ENCODE results near the gene EFL1.
A peak's percentile ranks its signal among the peaks of the same experiment; 100 is the strongest.
"Not testable (repeated sequence)": the region's sequence is repeated elsewhere in the genome, so short reads cannot be mapped to it uniquely, and the experiment has no call there.

Gene EFL1

GRCh38 chr15:82195818-82196217, 66.7 kb downstream of the EFL1 start:
- DNase-seq: not testable (repeated sequence)

- not testable (repeated sequence) for DNase-seq
Measured at GRCh38 chr15:82194488-82194887, 68.0 kb downstream of the EFL1 start.

DNA sequence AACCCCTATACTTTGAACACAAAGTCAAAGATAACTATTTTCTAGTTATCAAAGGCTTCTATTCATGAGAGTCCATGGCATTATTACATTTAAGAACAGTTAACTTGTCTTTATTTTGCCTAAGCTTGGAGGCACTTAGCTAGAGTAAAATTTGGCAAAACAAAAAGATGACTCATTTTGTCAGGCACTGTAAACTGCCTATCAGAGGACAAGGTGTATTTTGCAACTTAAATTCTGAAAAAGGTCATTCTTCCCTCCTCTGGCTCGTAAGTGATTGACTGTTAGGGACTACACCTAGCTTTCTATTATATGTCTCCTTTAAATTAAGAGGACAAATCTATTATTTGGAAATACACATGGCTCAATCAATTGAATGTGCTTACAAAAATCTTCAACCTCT, 69.1 kb downstream of the EFL1 start:
- DNase-seq: not testable (repeated sequence)

- not testable (repeated sequence) for DNase-seq
Measured at GRCh38 chr15:82192394-82192793, 70.1 kb downstream of the EFL1 start.

DNA sequence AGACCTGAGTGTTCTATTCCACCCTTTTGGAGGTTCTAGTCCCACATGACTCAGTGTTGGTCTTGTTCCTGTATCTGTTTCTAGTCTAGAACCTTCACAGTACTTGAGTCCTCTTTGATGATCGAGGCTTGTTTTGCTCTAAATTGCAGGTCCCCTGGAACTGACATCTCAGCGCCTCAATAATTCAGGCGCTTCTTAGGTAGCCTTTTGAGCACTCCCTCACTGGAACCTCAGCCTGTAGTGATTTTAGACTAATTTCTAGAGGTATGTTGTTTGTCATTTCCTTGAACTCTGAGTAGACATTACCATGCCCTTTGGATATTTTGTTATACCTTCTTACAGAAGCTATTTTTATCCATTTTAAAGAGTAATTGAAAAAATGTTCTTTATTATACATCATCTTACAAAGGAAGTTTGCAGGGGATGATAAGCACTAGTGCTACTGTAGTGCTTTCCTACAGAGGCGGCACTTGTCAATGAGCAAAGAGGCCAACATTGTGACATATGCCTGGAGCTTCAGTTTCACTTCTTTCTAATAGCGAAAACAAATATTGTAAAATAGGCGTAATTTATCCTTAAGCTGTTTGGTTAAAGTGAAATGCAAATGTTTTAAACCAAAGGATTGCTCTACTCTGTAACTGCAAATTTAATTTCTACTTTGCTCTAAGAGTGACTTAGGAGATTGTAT, 75.7 kb downstream of the EFL1 start:
- no peak for DNase-seq

GRCh38 chr15:82186161-82186560, 76.4 kb downstream of the EFL1 start:
- no peak for DNase-seq

GRCh38 chr15:82184776-82185175, 77.8 kb downstream of the EFL1 start:
- DNase-seq: no peak

DNA sequence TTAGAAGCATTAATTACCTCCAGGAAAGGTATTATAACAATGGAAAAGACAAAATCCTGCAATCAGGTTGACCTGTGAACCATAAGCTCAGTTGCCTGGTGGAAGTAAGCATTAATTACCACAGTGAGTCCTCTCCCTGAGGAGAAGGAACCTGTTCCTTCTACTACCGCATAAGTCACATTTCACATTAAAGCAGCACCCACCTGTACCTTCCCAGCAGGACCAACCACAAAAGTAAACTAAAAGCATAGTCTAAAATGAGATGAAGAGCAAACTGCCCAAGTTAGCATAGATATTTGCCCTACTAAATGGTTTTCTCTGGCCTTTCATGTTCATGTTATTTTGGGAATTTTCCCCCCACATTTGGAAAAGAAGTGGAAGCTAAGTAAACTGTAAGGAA, 78.2 kb downstream of the EFL1 start:
- no peak for DNase-seq

- DNase-seq: no peak
Measured at GRCh38 chr15:82183121-82184031, 79.2 kb downstream of the EFL1 start.

GRCh38 chr15:82181371-82181770, 81.2 kb downstream of the EFL1 start:
- no peak for DNase-seq

- no peak for DNase-seq
Measured at GRCh38 chr15:82178061-82178460, 84.5 kb downstream of the EFL1 start.

- no peak for DNase-seq
Measured at GRCh38 chr15:82177291-82178010, 85.1 kb downstream of the EFL1 start.

- DNase-seq: peak; percentile 4
Measured at GRCh38 chr15:82176542-82176941, 86.0 kb downstream of the EFL1 start.

GRCh38 chr15:82174471-82175235, 87.9 kb downstream of the EFL1 start:
- DNase-seq: no peak

GRCh38 chr15:82173108-82173507, 89.4 kb downstream of the EFL1 start:
- no peak for DNase-seq

GRCh38 chr15:82172506-82172905, 90.0 kb downstream of the EFL1 start:
- DNase-seq: no peak

DNA sequence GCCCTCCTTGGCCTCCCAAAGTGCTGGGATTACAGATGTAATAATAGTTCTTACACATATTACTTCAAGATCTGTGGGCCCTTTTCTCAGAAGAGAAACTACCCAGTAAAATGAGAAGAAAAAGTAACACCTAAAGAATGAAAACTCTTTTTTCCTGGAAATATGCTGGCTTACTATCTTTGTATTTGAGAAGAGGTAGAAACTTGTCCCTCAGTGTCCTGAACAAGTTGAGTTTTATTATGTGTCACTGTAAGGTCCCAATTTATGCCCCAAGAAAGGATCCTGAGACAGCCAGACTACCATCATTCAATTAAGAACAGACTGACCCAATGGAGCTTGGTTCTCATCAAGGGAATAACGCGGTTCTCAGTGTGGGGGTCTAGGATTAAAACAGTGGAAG, 93.8 kb downstream of the EFL1 start:
- no peak for DNase-seq

GRCh38 chr15:82168296-82168695, 94.2 kb downstream of the EFL1 start:
- DNase-seq: no peak

DNA sequence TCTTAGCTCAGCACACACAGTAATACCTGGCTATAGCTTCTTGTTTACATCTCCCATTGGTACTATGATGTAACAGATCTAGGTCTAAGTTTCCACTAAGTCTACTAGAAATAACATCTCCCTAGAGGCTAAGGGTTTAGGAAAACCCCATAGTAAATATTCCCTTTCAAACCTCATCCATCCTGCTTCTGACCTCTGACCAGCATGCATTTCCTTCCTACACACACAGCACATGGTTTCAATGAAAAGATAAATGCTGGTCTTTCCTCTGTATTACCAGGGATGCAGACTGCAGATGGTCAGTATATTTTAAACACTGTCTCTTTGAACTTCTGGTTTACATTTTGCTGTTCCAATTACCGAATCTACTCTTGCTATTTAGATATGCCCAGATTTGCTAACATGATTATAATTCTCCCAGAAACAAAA, 96.6 kb downstream of the EFL1 start:
- DNase-seq: no peak

- no peak for DNase-seq
Measured at GRCh38 chr15:82159922-82160321, 102.6 kb downstream of the EFL1 start.

DNA sequence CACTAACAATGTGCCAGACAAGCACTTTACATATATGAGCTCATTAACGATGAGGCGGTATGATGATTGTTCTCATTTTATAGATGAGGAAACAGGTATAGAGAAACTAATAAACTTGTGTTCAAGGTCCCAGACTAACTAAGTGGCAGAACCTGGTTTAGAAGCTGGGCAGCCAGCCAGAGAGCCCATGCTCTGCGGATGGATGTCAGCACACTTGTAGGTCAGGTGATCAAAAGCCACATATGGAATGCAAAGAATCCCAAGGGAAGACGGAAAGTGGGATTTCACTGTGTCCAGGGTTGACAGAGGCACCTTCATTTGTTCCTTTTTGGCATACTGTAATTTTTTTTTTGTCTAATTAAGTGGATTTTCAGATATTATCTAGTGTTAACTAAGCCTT, 103.7 kb downstream of the EFL1 start:
- no peak for DNase-seq

GRCh38 chr15:82150645-82151044, 111.9 kb downstream of the EFL1 start:
- no peak for DNase-seq

GRCh38 chr15:82146990-82147461, 115.5 kb downstream of the EFL1 start:
- peak; percentile 20 for DNase-seq

Data from OCI-M1 (cell line).